GM12878 (cell line): Measurements from ENCODE around the gene EFNA2. TPM values are rescaled to one million over a fixed set of nuclear protein-coding genes. Genes with fewer than 3 reads are reported as not detected.

Experiments used
- ASH2L ChIP-seq: fragments of 300-600, 200-600 bp; sonication (generic); IDR thresholded peaks from 2 replicates; pipeline ENCODE4 v1.6.1; 2017; ENCODE audit warnings: low read depth, mild to moderate bottlenecking, borderline replicate concordance
- CREB1 ChIP-seq: IDR thresholded peaks from 2 replicates; pipeline ENCODE4 v1.6.1; 2012; ENCODE audit warnings: low read depth, mild to moderate bottlenecking, inconsistent platforms
- CREM ChIP-seq: IDR thresholded peaks from 2 replicates; pipeline ENCODE4 v1.6.1; 2014; ENCODE audit warnings: antibody characterized with exemption, low read depth
- E2F8 ChIP-seq: fragments of 450-650 bp; IDR thresholded peaks from 2 replicates; pipeline ENCODE4 v1.6.1; 2018; ENCODE audit warnings: mild to moderate bottlenecking, low read depth, moderate library complexity; ENCODE audit not compliant: partially characterized antibody
- FOXK2 ChIP-seq: fragments of 450-650 bp; IDR thresholded peaks from 2 replicates; pipeline ENCODE4 v1.6.1; 2017; ENCODE audit warnings: mild to moderate bottlenecking, moderate library complexity
- IKZF1 ChIP-seq: fragments of 450-650 bp; conservative IDR thresholded peaks from 2 replicates; pipeline ENCODE4 v1.6.1; 2017; ENCODE audit warnings: antibody characterized with exemption, mild to moderate bottlenecking
- MTA3 ChIP-seq: IDR thresholded peaks from 2 replicates; pipeline ENCODE4 v1.6.1; 2012; ENCODE audit warnings: low read length, inconsistent platforms, borderline replicate concordance
- NFYA ChIP-seq: IDR thresholded peaks from 2 replicates; pipeline ENCODE4 v1.6.1; 2011; ENCODE audit warnings: low read depth, mild to moderate bottlenecking, low read length, improper control_type of control experiment, borderline replicate concordance
- NFYB ChIP-seq: IDR thresholded peaks from 2 replicates; pipeline ENCODE4 v1.6.1; 2011; ENCODE audit warnings: low read depth, mild to moderate bottlenecking, low read length, improper control_type of control experiment, moderate library complexity; ENCODE audit not compliant: insufficient read depth
- POLR2AphosphoS5 ChIP-seq: IDR thresholded peaks from 2 replicates; pipeline ENCODE4 v1.6.1; 2011; ENCODE audit warnings: mild to moderate bottlenecking, low read length, inconsistent platforms
- SKIL ChIP-seq: fragments of 450-650 bp; IDR thresholded peaks from 2 replicates; pipeline ENCODE4 v1.6.1; 2017; ENCODE audit warnings: mild to moderate bottlenecking, low read depth, inconsistent platforms; ENCODE audit not compliant: poor library complexity, severe bottlenecking
- SMC3 ChIP-seq: IDR thresholded peaks from 2 replicates; pipeline ENCODE4 v1.6.1; 2011; ENCODE audit warnings: low read length, improper control_type of control experiment, borderline replicate concordance
- SUZ12 ChIP-seq: fragments of 200-600 bp; sonication (generic); IDR thresholded peaks from one replicate; pipeline ENCODE4 v1.6.1; 2018; ENCODE audit warnings: antibody characterized with exemption, mild to moderate bottlenecking; ENCODE audit not compliant: unreplicated experiment
- USF2 ChIP-seq: IDR thresholded peaks from 2 replicates; pipeline ENCODE4 v1.6.1; 2011; ENCODE audit warnings: low read depth, low read length, improper control_type of control experiment, borderline replicate concordance
- ZBTB4 ChIP-seq: fragments of 450-650 bp; formaldehyde crosslinking; IDR thresholded peaks from 2 replicates; pipeline ENCODE4 v1.4.0; 2022; ENCODE audit warnings: mild to moderate bottlenecking, moderate library complexity
- ZNF384 ChIP-seq: IDR thresholded peaks from 2 replicates; pipeline ENCODE4 v1.6.1; 2012; ENCODE audit warnings: low read depth, mild to moderate bottlenecking, low read length, improper control_type of control experiment, borderline replicate concordance
- polyA plus RNA-seq, 11 experiments: library from polyadenylated mRNA; depleted of rRNA in 4 of 11; unstranded in 6 of 11; stranded (reverse) in 5 of 11; fragments of >200 nt; fragmentation: Nextera tagmentation in 4 of 11; fragmentation: Illumina TruSeq in 1 of 11; extraction: Ambion mirVana in 4 of 11; extraction: Trizol in 1 of 11; gene quantifications; 1 replicate in 1 of 11; 2 replicates in 10 of 11; pipeline versions ENCODE4 v1.2.1 to v1.2.3, GENCODE V29; 2011 to 2016; ENCODE audit warnings: inconsistent platforms in 2 of 11, missing spikeins in 2 of 11, low read depth in 1 of 11
- total RNA-seq, 4 experiments: library from RNA; depleted of rRNA in 3 of 4; stranded (reverse); fragments of >200 nt in 3 of 4; fragmentation: Illumina TruSeq in 1 of 4; extraction: Trizol in 1 of 4; gene quantifications; 2 replicates each; pipeline versions ENCODE4 v1.2.1 to v1.2.3, GENCODE V29; 2013 to 2021
- TF ChIP-seq, protein P1 (sequence below): IDR thresholded peaks from 2 replicates; pipeline ENCODE4 v1.6.1; 2012; ENCODE audit warnings: low read depth, low read length, improper control_type of control experiment
- TF ChIP-seq, protein P2 (sequence below): fragments of 450-650 bp; IDR thresholded peaks from 2 replicates; pipeline ENCODE4 v1.6.1; 2017; ENCODE audit warnings: low read depth, mild to moderate bottlenecking, moderate library complexity

EFNA2 gene
- total and polyA plus RNA-seq, 10 of the 15 experiments (the other 5 are each of a cell fraction or from before 2014, with no cell fraction given): not detected

GRCh38 chr19:1266916-1267476 lies 18.7 kb upstream of the EFNA2 start (continued):
- TF ChIP-seq E2F8 (no peak), SUZ12 (no peak), CREM (no peak), SKIL (no peak), NFYB (no peak), FOXK2 (no peak), NFYA (no peak), ZBTB4 (CRISPR knock-in tag) (no peak), IKZF1 (peak; percentile 91), POLR2AphosphoS5 (no peak), SMC3 (peak; percentile 85), USF2 (no peak), CREB1 (no peak), ASH2L (no peak), MTA3 (no peak), ZNF384 (no peak)
- TF ChIP-seq, protein P1, sequence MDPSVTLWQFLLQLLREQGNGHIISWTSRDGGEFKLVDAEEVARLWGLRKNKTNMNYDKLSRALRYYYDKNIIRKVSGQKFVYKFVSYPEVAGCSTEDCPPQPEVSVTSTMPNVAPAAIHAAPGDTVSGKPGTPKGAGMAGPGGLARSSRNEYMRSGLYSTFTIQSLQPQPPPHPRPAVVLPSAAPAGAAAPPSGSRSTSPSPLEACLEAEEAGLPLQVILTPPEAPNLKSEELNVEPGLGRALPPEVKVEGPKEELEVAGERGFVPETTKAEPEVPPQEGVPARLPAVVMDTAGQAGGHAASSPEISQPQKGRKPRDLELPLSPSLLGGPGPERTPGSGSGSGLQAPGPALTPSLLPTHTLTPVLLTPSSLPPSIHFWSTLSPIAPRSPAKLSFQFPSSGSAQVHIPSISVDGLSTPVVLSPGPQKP: no peak
- TF ChIP-seq, protein P2, sequence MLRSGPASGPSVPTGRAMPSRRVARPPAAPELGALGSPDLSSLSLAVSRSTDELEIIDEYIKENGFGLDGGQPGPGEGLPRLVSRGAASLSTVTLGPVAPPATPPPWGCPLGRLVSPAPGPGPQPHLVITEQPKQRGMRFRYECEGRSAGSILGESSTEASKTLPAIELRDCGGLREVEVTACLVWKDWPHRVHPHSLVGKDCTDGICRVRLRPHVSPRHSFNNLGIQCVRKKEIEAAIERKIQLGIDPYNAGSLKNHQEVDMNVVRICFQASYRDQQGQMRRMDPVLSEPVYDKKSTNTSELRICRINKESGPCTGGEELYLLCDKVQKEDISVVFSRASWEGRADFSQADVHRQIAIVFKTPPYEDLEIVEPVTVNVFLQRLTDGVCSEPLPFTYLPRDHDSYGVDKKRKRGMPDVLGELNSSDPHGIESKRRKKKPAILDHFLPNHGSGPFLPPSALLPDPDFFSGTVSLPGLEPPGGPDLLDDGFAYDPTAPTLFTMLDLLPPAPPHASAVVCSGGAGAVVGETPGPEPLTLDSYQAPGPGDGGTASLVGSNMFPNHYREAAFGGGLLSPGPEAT: no peak
